ENCODE data around the gene DUX4. TPM values are rescaled to one million over a fixed set of nuclear protein-coding genes. Genes with fewer than 3 reads are reported as not detected.
A peak's percentile ranks its signal among the peaks of the same experiment; 100 is the strongest.
"Not testable (repeated sequence)": the region's sequence is repeated elsewhere in the genome, so short reads cannot be mapped to it uniquely, and the experiment has no call there.

The DUX4 gene
- total and polyA plus RNA-seq, 2 donors (not counting 1 experiment from before 2014, with no cell fraction given) = not detected

- intact Hi-C loops (cut with micrococcal nuclease); H3K9me3 ChIP-seq (ENCODE audit: control extremely low read depth in 1 of 3, control insufficient read depth in 2 of 3, insufficient read depth in 1 of 3, low read length in 2 of 3); H3K9me3 Mint-ChIP-seq (ENCODE audit: insufficient read depth); H3K4me2 ChIP-seq (replicated peaks; ENCODE audit: low read depth, low read length, poor library complexity, severe bottlenecking); H3K4me3 Mint-ChIP-seq; H3K79me2 ChIP-seq (ENCODE audit: control insufficient read depth, insufficient read depth, low read length); H3K4me1 ChIP-seq (ENCODE audit: control insufficient read depth in 2 of 2, insufficient read depth in 2 of 2, low read length in 2 of 2); H3K4me1 Mint-ChIP-seq; H3K4me3 ChIP-seq (ENCODE audit: control extremely low read depth in 1 of 5, extremely low read depth in 1 of 5, insufficient read depth in 1 of 5, low read depth in 2 of 5, low read length in 4 of 5); CTCF ChIA-PET; H3K27ac ChIP-seq (ENCODE audit: low read length in 2 of 2); H3K27me3 ChIP-seq (replicated peaks in 1 of 4; ENCODE audit: control extremely low read depth in 1 of 4, control insufficient read depth in 3 of 4, insufficient read depth in 4 of 4, low read length in 3 of 4); H2AFZ ChIP-seq (ENCODE audit: insufficient read depth, low read depth, low read length, poor library complexity, severe bottlenecking); H3K9ac ChIP-seq (ENCODE audit: low read length); H3K27me3 Mint-ChIP-seq; H4K20me1 ChIP-seq (ENCODE audit: control insufficient read depth, insufficient read depth, low read length, poor library complexity, severe bottlenecking); H3K36me3 ChIP-seq (replicated peaks in 1 of 2; ENCODE audit: control extremely low read depth in 1 of 2, control insufficient read depth in 1 of 2, extremely low read depth in 1 of 2, insufficient read depth in 2 of 2, low read length in 1 of 2); POLR2A ChIA-PET; H3K27ac Mint-ChIP-seq; DNase-seq: not testable (repeated sequence)
- ATAC-seq (ENCODE audit: low read depth) = peak; percentile 43
- WGBS (ENCODE audit: insufficient coverage) = no CpG with 5 or more reads among the region's 2 CpGs
Observed at GRCh38 chr4:190179030-190179739, 5.6 kb downstream of the DUX4 start.

GRCh38 chr4:190179740-190180094, 6.1 kb downstream of the DUX4 start:
- H3K4me1 Mint-ChIP-seq; H3K9me3 Mint-ChIP-seq (ENCODE audit: insufficient read depth): not testable (repeated sequence)
- peak; percentile 14 for ATAC-seq (ENCODE audit: low read depth)

GRCh38 chr4:190180947-190181346, 7.4 kb downstream of the DUX4 start:
- H3K4me3 ChIP-seq (ENCODE audit: control extremely low read depth in 1 of 5, extremely low read depth in 1 of 5, insufficient read depth in 1 of 5, low read depth in 2 of 5, low read length in 4 of 5); H3K27ac Mint-ChIP-seq; POLR2A ChIA-PET; DNase-seq; H3K9me3 Mint-ChIP-seq (ENCODE audit: insufficient read depth); H3K4me1 Mint-ChIP-seq; CTCF ChIA-PET; H4K20me1 ChIP-seq (ENCODE audit: control insufficient read depth, insufficient read depth, low read length, poor library complexity, severe bottlenecking); intact Hi-C loops (cut with micrococcal nuclease); ATAC-seq (ENCODE audit: low read depth); H3K4me2 ChIP-seq (replicated peaks; ENCODE audit: low read depth, low read length, poor library complexity, severe bottlenecking); H3K27me3 Mint-ChIP-seq; H3K27ac ChIP-seq (ENCODE audit: low read length in 2 of 2); H3K36me3 ChIP-seq (replicated peaks in 1 of 2; ENCODE audit: control extremely low read depth in 1 of 2, control insufficient read depth in 1 of 2, extremely low read depth in 1 of 2, insufficient read depth in 2 of 2, low read length in 1 of 2); H3K79me2 ChIP-seq (ENCODE audit: control insufficient read depth, insufficient read depth, low read length); H3K9me3 ChIP-seq (ENCODE audit: control extremely low read depth in 1 of 3, control insufficient read depth in 2 of 3, insufficient read depth in 1 of 3, low read length in 2 of 3); H3K4me1 ChIP-seq (ENCODE audit: control insufficient read depth in 2 of 2, insufficient read depth in 2 of 2, low read length in 2 of 2); H2AFZ ChIP-seq (ENCODE audit: insufficient read depth, low read depth, low read length, poor library complexity, severe bottlenecking); H3K27me3 ChIP-seq (replicated peaks in 1 of 4; ENCODE audit: control extremely low read depth in 1 of 4, control insufficient read depth in 3 of 4, insufficient read depth in 4 of 4, low read length in 3 of 4); H3K4me3 Mint-ChIP-seq; H3K9ac ChIP-seq (ENCODE audit: low read length): not testable (repeated sequence)
- no CpG with 5 or more reads among the region's 1 CpG for WGBS (ENCODE audit: insufficient coverage)

More at GRCh38 chr4:190179740-190180094, 6.1 kb downstream of the DUX4 start:
- intact Hi-C loops (cut with micrococcal nuclease); H3K36me3 ChIP-seq (replicated peaks in 1 of 2; ENCODE audit: control extremely low read depth in 1 of 2, control insufficient read depth in 1 of 2, extremely low read depth in 1 of 2, insufficient read depth in 2 of 2, low read length in 1 of 2); H3K27ac Mint-ChIP-seq; H3K9me3 ChIP-seq (ENCODE audit: control extremely low read depth in 1 of 3, control insufficient read depth in 2 of 3, insufficient read depth in 1 of 3, low read length in 2 of 3); H2AFZ ChIP-seq (ENCODE audit: insufficient read depth, low read depth, low read length, poor library complexity, severe bottlenecking); H3K4me1 ChIP-seq (ENCODE audit: control insufficient read depth in 2 of 2, insufficient read depth in 2 of 2, low read length in 2 of 2); H3K27me3 Mint-ChIP-seq; DNase-seq; H3K4me3 Mint-ChIP-seq; H3K79me2 ChIP-seq (ENCODE audit: control insufficient read depth, insufficient read depth, low read length); POLR2A ChIA-PET; H3K4me3 ChIP-seq (ENCODE audit: control extremely low read depth in 1 of 5, extremely low read depth in 1 of 5, insufficient read depth in 1 of 5, low read depth in 2 of 5, low read length in 4 of 5); H3K27me3 ChIP-seq (replicated peaks in 1 of 4; ENCODE audit: control extremely low read depth in 1 of 4, control insufficient read depth in 3 of 4, insufficient read depth in 4 of 4, low read length in 3 of 4); H4K20me1 ChIP-seq (ENCODE audit: control insufficient read depth, insufficient read depth, low read length, poor library complexity, severe bottlenecking); H3K9ac ChIP-seq (ENCODE audit: low read length); H3K27ac ChIP-seq (ENCODE audit: low read length in 2 of 2); H3K4me2 ChIP-seq (replicated peaks; ENCODE audit: low read depth, low read length, poor library complexity, severe bottlenecking); CTCF ChIA-PET: not testable (repeated sequence)
- WGBS (ENCODE audit: insufficient coverage) = no CpG with 5 or more reads among the region's 2 CpGs

GRCh38 chr4:190181481-190182100, 8.0 kb downstream of the DUX4 start:
- H3K79me2 ChIP-seq (ENCODE audit: control insufficient read depth, insufficient read depth, low read length); H3K27me3 ChIP-seq (replicated peaks in 1 of 4; ENCODE audit: control extremely low read depth in 1 of 4, control insufficient read depth in 3 of 4, insufficient read depth in 4 of 4, low read length in 3 of 4); H3K9ac ChIP-seq (ENCODE audit: low read length); H2AFZ ChIP-seq (ENCODE audit: insufficient read depth, low read depth, low read length, poor library complexity, severe bottlenecking); H3K27ac ChIP-seq (ENCODE audit: low read length in 2 of 2); H3K27ac Mint-ChIP-seq; H4K20me1 ChIP-seq (ENCODE audit: control insufficient read depth, insufficient read depth, low read length, poor library complexity, severe bottlenecking); H3K27me3 Mint-ChIP-seq; CTCF ChIA-PET; H3K9me3 ChIP-seq (ENCODE audit: control extremely low read depth in 1 of 3, control insufficient read depth in 2 of 3, insufficient read depth in 1 of 3, low read length in 2 of 3); DNase-seq; H3K4me2 ChIP-seq (replicated peaks; ENCODE audit: low read depth, low read length, poor library complexity, severe bottlenecking); H3K9me3 Mint-ChIP-seq (ENCODE audit: insufficient read depth); H3K4me3 Mint-ChIP-seq; ATAC-seq (ENCODE audit: low read depth); H3K4me3 ChIP-seq (ENCODE audit: control extremely low read depth in 1 of 5, extremely low read depth in 1 of 5, insufficient read depth in 1 of 5, low read depth in 2 of 5, low read length in 4 of 5); H3K4me1 Mint-ChIP-seq; intact Hi-C loops (cut with micrococcal nuclease); H3K36me3 ChIP-seq (replicated peaks in 1 of 2; ENCODE audit: control extremely low read depth in 1 of 2, control insufficient read depth in 1 of 2, extremely low read depth in 1 of 2, insufficient read depth in 2 of 2, low read length in 1 of 2); H3K4me1 ChIP-seq (ENCODE audit: control insufficient read depth in 2 of 2, insufficient read depth in 2 of 2, low read length in 2 of 2); POLR2A ChIA-PET: not testable (repeated sequence)
- 46% methylated on average over 4 of the region's 7 CpGs for WGBS (ENCODE audit: insufficient coverage)

All from B cell (primary cell).